GM21381 (cell line): ENCODE results near the gene ACOT6.
"Not testable (repeated sequence)": the region's sequence is repeated elsewhere in the genome, so short reads cannot be mapped to it uniquely, and the experiment has no call there.

Source experiments
- ATAC-seq: cut with Tn5 transposase; IDR thresholded peaks from one replicate; pipeline ENCODE4 v1.9.1; 2021; ENCODE audit warnings: mild to moderate bottlenecking, moderate library complexity; ENCODE audit not compliant: unreplicated experiment

ACOT6 gene

GRCh38 chr14:73612339-73613045 lies at the start of gene ACOT6:
Gene ACOT6 (plus strand): TSS chr14:73612517. CDS start chr14:73612572, 55 bp downstream.
- peak; percentile 77 for ATAC-seq

GRCh38 chr14:73562696-73563095 lies 49.6 kb upstream of the ACOT6 start:
- not testable (repeated sequence) for ATAC-seq

GRCh38 chr14:73566431-73566830 lies 45.9 kb upstream of the ACOT6 start:
- not testable (repeated sequence) for ATAC-seq

GRCh38 chr14:73566935-73567334 lies 45.4 kb upstream of the ACOT6 start:
- not testable (repeated sequence) for ATAC-seq

- ATAC-seq = no peak
Measured at GRCh38 chr14:73567358-73567757, 45.0 kb upstream of the ACOT6 start.

- no peak for ATAC-seq
Measured at GRCh38 chr14:73567951-73568885, 44.1 kb upstream of the ACOT6 start.

- not testable (repeated sequence) for ATAC-seq
Measured at GRCh38 chr14:73568886-73569184, 43.5 kb upstream of the ACOT6 start.

- peak; percentile 41 for ATAC-seq
Measured at GRCh38 chr14:73569185-73569958, 42.9 kb upstream of the ACOT6 start, which contains the start of gene ACOT2. Gene ACOT2 (plus strand): TSS chr14:73569213. CDS start chr14:73569241, 28 bp downstream.

GRCh38 chr14:73570913-73571312 lies 41.4 kb upstream of the ACOT6 start:
- peak; percentile 59 for ATAC-seq

GRCh38 chr14:73573034-73573433 lies 39.3 kb upstream of the ACOT6 start:
- not testable (repeated sequence) for ATAC-seq

- not testable (repeated sequence) for ATAC-seq
Measured at GRCh38 chr14:73573740-73574139, 38.6 kb upstream of the ACOT6 start.

GRCh38 chr14:73574251-73574650 lies 38.1 kb upstream of the ACOT6 start:
- ATAC-seq = not testable (repeated sequence)

GRCh38 chr14:73576391-73576790 lies 35.9 kb upstream of the ACOT6 start:
- ATAC-seq = no peak

- ATAC-seq = not testable (repeated sequence)
Measured at GRCh38 chr14:73577214-73577613, 35.1 kb upstream of the ACOT6 start.

GRCh38 chr14:73582102-73582979 lies 30.0 kb upstream of the ACOT6 start:
- not testable (repeated sequence) for ATAC-seq

- no peak for ATAC-seq
Measured at GRCh38 chr14:73588695-73589094, 23.6 kb upstream of the ACOT6 start.

GRCh38 chr14:73589116-73589515 lies 23.2 kb upstream of the ACOT6 start:
- no peak for ATAC-seq

- ATAC-seq = not testable (repeated sequence)
Measured at GRCh38 chr14:73590673-73591004, 21.7 kb upstream of the ACOT6 start.

GRCh38 chr14:73591690-73592449 lies 20.4 kb upstream of the ACOT6 start, which contains the start of gene ACOT4:
Gene ACOT4 (plus strand): TSS chr14:73591873. CDS start chr14:73591960, 87 bp downstream.
- peak; percentile 63 for ATAC-seq
